HL-60/S4 treated with retinoic acid at 250 ng/mL for 4 days and 3 days (cell line): ENCODE results near the gene KRTAP2-1.
"Not testable (repeated sequence)": the region's sequence is repeated elsewhere in the genome, so short reads cannot be mapped to it uniquely, and the experiment has no call there.

Experiments
- in situ Hi-C: fragments of 300-500 bp; cut with MboI; formaldehyde crosslinking; loops from 2 replicates; pipeline ENCODE4 v1.7.0; 2022; ENCODE audit warnings: low sequenced_read_pairs

KRTAP2-1 gene, protein sequence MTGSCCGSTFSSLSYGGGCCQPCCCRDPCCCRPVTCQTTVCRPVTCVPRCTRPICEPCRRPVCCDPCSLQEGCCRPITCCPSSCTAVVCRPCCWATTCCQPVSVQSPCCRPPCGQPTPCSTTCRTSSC

DNA sequence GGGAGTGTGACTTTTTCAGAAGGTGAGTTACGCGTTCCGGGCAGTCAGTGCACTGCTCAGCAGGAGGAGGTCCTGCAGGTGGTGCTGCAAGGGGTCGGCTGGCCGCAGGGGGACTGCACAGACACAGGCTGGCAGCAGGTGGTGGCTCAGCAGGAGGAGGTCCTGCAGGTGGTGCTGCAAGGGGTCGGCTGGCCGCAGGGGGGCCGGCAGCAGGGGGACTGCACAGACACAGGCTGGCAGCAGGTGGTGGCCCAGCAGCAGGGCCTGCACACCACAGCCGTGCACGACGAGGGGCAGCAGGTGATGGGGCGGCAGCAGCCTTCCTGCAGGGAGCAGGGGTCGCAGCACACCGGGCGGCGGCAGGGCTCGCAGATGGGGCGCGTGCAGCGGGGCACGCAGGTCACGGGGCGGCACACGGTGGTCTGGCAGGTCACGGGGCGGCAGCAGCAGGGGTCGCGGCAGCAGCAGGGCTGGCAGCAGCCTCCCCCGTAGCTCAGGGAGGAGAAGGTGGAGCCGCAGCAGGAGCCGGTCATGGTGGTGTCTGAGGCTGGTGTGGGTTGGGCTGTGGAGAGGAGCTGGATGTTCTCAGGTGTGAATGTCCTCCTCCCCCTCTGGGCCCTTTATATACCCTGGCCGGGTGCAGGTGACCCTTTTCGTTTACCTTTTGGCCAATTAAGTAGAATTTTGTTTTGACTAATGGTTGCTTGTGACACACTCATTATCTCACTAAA, at the start of gene KRTAP2-1:
TSS of gene KRTAP2-1 (minus strand) at position 582 of the 731 bp plus-strand sequence. CDS start at position 533, 49 bp downstream.
- in situ Hi-C loops: not testable (repeated sequence)

DNA sequence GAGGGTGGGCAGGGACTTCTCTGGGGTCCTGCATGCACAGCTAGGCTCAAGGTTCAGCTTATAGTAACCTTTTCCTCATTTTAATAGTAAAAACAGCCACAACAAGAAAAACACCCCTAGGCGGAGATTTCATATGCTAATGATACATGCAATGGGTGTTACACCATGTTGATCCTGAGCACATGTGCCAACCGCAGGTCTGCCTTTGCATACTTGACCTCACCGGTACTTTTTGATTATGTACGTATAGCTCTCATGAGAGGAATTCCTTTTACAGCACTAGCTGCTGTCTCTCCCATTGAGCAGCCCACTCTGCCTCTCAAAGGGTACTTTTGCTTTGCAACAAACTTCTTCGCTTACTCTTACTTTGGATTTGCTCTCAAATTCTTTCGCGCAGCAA, 48.9 kb upstream of the KRTAP2-1 start:
- in situ Hi-C loops: no loop called here

DNA sequence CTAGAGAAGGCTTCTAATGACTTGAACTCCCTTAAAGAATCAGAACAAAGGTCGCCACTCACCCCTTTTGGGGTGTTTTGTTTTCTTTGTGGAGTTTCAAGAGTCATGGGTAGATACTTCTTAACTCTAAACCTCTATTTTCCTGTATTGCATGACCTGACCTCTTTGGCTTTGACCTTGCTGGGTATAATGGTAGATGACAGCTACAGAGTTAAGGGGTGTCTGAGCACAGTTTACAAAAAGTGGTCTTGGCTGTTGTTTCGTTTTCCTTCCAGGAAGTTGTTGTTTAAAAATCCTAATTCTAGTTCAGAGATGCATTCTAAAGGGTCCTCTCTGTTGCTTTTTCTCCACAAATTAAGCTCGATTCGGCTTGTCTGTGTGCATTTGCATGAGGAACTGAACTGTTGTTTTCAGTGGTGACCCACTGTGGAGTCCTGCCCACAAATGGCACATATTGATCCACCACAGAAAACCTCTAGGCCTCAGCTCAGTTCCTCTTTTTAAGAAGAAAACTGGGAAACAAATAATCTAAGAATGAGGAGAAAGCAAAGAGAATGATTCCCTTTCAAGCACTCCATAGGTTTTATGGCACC, 41.7 kb upstream of the KRTAP2-1 start:
- in situ Hi-C loops: not testable (repeated sequence)

DNA sequence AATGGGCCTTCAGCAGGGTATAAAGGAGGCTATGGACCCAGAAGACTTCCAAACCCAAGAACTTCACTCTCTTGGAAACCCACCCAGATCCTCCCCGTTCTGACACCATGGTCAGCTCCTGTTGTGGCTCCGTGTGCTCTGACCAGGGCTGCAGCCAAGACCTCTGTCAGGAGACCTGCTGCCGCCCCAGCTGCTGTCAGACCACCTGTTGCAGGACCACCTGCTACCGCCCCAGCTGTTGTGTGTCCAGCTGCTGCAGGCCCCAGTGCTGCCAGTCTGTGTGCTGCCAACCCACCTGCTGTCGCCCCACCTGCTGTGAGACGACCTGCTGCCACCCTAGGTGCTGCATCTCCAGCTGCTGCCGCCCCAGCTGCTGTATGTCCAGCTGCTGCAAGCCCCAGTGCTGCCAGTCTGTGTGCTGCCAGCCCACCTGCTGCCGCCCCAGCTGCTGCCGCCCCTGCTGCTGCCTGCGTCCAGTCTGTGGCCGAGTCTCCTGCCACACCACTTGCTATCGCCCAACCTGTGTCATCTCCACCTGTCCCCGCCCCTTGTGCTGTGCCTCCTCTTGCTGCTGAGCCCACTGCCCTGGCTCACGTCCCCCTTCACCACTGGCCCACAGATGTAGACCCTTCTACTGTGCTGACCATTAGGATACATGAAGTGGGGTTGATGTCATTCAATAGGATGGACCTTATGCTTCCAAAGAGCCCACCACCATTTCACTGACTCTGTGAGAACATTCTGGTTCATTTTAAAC, 37.2 kb upstream of the KRTAP2-1 start, which contains the start of gene KRTAP4-7:
TSS of gene KRTAP4-7 (plus strand) at position 51 of the 757 bp plus-strand sequence. CDS start at position 108, 57 bp downstream.
- in situ Hi-C loops: not testable (repeated sequence)

DNA sequence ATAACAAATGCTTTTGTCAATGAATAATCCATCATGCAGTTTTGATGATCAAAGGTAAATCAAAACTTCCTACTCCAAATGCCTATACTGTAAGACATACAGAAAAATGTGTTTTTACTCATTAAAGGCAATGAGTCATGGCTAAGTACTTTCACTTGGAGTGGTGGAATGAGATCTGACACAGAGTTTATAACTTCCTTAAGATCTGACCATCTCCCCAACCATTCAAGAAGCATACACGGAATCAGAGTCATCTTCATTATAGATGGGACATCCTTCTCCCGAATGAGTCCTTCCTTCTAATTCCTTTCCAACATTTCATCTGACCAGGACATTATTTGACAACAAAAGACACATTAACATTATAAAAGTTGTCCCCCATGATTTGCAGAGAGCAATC, 36.3 kb upstream of the KRTAP2-1 start:
- in situ Hi-C loops: not testable (repeated sequence)

DNA sequence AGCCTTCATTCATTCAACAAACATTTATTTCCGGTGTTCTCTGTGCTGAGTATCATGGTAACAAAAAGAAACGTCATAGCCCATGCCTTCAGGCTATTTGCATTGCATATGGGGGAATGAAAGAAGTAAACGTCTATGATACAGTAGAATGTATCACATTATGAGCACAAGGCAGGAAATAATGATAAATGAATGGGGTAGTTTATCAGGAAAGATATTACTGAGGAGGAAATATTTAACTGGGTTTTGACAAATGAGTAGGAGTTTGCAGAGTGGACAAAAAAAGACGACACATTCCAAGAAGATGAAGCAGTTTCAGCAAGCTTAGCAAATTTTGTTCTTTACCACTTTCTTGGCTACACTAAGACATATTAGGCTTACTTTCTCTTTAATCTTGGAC, 35.5 kb upstream of the KRTAP2-1 start:
- in situ Hi-C loops: no loop called here

DNA sequence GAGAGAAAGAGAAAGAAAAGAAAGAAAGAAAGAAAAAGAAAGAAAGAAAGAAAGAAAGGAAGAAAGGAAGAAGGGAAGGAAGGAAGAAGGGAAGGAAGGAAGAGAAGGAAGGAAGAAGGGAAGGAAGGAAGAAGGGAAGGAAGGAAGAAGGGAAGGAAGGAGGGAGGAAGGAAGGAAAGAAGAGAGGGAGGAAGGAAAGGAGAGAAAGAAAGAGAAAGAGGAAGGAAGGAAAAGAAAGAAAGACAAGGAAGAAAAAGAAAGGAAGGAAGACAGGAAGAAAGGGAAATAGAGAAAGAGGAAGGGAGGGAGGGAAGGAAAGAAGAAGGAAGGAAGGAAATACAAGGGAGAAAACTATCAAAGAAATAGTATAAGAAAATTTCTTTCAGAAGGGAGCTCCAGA, 29.7 kb upstream of the KRTAP2-1 start:
- in situ Hi-C loops: no loop called here

DNA sequence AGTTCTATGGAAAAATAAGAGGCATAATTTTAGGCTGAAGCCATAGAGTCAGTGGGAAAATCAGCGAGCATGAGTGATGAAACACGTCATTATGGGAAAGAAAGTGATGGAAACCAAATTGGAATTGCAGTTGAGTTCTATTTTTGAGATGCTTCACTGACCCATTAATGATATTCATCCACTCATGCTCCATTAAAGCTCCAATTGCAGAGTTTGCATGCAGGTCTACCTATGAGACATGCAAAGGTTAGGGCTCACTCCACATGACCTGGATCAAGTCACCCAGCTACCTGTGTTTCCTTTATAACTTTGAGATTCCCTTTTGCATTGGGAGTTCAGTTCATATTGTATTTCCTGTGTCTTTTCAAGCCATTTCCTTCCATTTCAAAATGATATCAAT, 26.6 kb upstream of the KRTAP2-1 start:
- in situ Hi-C loops: no loop called here

DNA sequence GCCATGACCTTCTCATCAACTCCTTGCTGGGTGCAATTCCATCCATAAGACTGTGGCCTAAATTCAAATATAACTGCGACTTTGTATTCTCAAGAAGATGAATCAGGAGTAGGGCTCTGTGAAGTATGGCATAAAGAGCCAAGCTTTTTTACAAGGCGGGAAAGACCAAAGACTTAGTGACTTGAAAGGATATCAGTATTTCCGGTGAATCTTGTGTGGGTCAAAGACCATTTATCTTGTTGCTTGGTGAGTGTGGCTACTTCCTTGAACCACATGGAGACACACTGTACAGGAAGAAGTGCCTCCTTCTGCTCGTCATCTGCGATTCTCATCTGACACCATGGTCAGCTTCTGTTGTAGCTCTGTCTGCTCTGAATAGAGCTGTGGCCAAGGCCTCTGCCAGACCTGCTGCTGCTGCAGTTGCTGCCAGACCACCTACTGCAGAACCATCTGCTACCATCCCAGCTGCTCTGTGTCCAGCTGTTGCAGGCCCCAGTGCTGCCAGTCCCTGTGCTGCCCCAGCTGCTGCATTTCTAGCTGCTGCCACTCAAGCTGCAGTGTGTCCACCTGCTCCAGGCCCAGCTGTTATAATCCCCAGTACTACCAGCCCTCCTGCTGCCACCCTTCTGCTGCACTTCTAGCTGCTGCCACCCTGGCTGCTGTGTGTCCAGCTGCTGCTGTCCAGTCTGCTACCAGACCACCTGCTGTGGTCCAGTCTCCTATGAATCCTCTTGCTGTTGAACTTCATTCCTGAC, 24.7 kb upstream of the KRTAP2-1 start:
- in situ Hi-C loops: no loop called here

DNA sequence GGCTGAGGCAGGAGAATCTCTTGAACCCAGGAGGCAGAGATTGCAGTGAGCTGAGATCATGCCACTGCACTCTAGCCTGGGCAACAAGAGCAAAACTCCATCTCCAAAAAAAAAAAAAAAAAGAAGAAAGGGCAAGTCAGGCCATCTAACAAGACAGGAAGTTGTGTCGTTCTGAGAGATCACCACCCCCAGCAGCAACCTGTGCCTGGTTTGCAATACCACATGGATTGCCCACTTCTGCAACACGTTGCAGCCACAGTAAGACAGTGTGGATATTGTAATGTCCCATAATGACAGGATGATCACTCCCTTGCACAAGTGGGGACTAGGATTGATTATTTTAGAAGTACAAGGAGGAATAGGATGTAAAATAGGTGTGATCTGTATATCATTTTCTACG, 21.9 kb upstream of the KRTAP2-1 start:
- in situ Hi-C loops: no loop called here

DNA sequence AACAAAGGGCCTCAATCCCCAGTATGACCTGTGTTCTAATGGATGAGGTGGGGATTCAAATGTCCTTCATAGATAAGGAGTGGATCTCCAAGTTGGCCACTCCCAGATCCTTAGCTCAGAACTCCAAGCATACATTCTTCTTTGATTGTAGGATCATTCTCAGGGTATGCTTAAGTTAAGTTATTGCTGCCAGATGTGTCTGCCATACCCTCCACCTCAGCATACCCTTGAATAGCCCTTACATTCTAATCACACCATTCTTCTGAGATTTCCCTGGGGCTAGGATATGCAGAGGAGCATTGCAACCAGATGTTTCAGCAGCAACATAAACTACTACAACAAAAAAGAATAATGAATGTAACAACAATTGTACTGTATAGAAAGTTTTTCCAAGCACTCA, 20.2 kb upstream of the KRTAP2-1 start:
- in situ Hi-C loops: no loop called here

DNA sequence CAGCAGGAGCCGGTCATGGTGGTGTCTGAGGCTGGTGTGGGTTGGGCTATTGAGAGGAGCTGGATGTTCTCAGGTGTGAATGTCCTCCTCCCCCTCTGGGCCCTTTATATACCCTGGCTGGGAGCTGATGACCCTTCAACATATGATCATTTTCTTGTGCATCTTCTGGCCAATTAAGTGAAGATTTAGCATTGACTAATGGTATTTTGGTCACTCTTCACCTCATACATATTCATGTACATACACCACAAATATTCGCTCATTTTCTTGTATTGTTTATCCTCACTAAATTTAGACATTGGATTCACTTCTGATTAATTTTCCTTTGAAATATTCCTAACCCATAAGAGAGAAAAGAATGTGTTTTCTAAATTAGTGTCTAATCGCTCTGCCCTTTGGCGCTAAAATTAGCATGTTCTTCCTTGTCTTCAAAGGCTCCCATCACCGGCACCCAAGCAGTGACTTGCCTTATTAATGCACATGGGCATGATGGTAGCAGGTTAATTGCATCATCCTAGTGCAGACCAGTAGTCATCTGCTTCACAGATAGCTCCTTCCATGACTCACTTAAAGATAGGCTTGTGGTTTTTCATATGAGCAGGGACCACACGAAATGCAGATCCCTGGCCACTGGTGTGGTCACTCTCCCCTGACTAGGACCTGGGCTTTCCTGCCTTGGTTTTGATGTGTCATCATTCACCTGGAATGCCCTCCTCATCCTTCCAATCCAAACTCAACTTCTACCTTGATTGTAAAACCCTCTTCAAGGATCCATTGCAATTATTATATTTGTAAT, 18.9 kb upstream of the KRTAP2-1 start, which contains the start of gene KRTAP2-4:
TSS of gene KRTAP2-4 (minus strand) at position 51 of the 796 bp plus-strand sequence. CDS start at position 17, 34 bp downstream.
- in situ Hi-C loops: no loop called here

DNA sequence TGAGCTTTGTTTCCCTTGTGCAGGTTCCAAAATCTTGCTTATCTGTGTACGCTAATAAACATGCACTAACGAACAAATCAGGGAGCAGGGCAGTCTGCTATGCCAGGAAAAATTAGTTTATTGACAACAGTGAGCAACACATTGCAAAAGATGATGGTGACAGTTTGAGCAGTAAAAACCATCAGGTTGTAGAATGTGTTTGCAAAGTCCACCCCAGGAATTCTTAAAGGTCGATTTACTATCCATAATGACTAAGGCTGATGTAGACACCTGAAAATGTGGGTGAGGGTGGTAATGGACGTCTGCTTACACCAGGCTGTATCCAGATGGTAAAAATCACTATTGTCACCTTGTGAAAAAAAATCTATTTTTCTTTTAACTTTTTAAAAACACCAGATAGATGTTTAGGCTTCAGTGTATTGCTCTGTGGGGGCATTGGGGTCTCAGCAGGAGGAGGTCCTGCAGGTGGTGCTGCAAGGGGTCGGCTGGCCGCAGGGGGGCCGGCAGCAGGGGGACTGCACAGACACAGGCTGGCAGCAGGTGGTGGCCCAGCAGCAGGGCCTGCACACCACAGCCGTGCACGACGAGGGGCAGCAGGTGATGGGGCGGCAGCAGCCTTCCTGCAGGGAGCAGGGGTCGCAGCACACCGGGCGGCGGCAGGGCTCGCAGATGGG, 18.0 kb upstream of the KRTAP2-1 start:
- in situ Hi-C loops: not testable (repeated sequence)

DNA sequence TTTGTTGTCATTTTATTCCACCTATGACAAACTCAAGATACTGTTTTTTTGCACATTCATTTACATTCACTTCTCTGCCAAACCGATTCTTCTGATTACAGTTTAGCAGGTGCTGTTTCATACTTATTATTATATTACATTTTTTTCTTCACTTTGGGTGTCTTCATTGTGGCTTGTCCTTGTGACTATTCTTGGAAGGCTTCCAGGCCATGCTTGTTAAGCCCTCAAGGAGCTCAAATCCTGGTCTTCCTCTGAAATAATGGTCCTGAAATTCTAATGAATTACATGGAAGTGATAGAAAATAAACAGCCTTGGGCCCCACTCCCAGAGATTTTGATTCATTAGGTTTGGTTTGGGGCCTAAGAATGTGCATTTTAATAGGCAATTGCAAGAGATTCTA, 17.2 kb upstream of the KRTAP2-1 start:
- in situ Hi-C loops: no loop called here

DNA sequence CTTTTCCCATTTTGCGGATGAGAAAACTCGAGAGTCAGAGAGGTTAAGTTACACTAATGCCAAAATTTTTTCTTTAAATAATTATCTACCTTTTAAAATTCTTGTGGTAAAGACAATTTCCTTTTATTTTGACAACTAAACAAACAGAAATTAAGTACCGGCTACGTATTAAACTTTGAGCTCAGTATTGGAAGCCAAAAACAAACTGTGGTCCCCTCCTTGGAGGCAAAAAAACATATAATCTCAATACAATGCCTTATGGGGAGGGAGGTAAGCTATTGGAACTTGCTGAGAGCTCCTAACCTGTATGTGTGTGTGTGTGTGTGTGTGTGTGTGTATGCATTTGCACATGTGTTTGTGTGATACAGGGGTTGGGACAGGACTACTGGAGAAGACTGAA, 16.3 kb upstream of the KRTAP2-1 start:
- in situ Hi-C loops: no loop called here

DNA sequence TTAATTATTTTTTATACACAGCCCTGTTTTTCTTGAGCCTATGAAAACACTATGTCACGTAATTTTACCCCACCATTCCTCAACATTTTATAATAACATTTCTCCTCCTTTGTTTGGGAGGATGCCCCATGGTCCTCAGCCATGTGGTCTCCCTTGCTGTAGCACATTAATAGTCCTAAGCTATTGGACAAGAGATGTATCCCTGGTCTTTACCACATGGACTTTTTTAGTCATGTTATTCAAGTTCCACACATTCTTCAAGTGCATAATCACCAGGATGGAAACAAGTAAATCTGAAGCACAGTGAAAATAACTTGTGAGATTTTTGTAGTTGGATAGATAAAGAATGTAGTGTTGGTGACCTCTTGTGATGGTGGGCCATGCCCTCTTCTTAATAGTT, 14.8 kb upstream of the KRTAP2-1 start:
- in situ Hi-C loops: no loop called here

DNA sequence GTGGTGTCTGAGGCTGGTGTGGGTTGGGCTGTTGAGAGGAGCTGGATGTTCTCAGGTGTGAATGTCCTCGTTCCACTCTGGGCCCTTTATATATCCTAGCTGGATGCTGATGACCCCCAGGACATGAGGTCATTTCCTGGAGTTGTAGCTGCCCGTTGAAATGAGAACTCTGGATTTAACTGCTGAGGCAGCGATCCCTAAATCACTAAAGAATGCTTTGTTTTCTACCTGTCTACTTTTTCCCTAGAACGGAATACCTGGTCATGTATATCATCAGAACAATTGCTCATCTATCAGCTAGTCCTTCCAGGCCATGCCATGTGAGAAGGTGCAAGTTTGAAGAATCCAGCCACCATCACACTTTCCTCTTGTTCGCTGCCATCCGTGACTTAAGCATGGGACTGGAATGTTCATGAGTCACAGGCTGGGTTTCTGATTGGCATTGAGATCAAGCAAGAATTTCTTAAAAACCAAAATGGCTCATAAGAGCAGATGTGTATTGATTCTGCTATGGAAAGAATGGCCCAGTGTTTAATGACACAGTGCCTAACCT, 13.0 kb upstream of the KRTAP2-1 start, which contains the start of gene KRTAP2-3:
TSS of gene KRTAP2-3 (minus strand) at position 63 of the 553 bp plus-strand sequence. CDS start 64 bp downstream, outside the sequence.
- in situ Hi-C loops: no loop called here

DNA sequence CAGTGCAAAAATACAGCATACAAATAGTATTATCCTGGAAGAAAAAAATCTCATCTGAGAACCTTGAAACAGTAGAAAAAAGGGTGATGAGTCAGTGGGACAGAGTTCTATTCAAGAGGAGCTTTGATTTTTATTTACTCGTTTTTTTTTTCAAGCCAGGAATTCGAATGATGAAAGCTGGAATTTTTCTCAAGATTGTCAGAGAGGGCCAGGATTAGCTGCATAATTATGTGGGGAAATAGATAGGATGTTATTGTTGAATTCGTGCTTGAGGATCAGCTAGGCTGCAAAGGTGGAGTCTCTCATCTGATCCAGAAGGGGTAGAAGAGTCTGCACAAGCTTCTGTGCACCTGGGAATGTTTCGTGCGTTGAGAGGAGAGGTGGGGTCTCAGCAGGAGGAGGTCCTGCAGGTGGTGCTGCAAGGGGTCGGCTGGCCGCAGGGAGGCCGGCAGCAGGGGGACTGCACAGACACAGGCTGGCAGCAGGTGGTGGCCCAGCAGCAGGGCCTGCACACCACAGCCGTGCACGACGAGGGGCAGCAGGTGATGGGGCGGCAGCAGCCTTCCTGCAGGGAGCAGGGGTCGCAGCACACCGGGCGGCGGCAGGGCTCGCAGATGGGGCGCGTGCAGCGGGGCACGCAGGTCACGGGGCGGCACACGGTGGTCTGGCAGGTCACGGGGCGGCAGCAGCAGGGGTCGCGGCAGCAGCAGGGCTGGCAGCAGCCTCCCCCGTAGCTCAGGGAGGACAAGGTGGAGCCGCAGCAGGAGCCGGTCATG, 12.3 kb upstream of the KRTAP2-1 start:
- in situ Hi-C loops: not testable (repeated sequence)
